GM21529 (cell line): Measurements from ENCODE around the gene PLLP.

Experiments
- ATAC-seq: cut with Tn5 transposase; IDR thresholded peaks from one replicate; pipeline ENCODE4 v1.9.1; 2021; ENCODE audit not compliant: unreplicated experiment

Gene PLLP

GRCh38 chr16:57284209-57284951 is at the start of gene PLLP:
Gene PLLP (minus strand): TSS chr16:57284672. CDS start chr16:57284540, 132 bp downstream.
- ATAC-seq, result no peak

- no peak for ATAC-seq
Measured at GRCh38 chr16:57333402-57333801, 48.9 kb upstream of the PLLP start.

DNA sequence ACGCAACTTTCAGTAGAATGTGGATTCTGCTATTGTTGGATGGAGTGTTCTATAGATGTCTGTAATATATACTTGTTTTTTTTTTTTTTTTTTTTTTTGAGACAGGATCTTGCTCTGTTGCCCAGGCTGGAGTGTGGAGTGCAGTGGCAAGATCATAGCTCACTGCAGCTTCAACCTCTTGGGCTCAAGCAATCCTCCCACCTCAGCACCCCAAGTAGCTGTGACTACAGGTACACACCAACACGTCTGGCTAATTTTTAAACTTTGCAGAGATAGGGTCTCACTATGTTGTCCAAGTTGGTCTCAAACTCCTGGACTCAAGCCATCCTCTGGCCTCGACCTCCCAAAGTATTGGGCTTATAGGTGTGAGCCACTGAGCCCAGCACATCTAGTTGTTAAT is 46.9 kb upstream of the PLLP start:
- no peak for ATAC-seq

- ATAC-seq, result no peak
Measured at GRCh38 chr16:57329718-57330327, 45.4 kb upstream of the PLLP start.

DNA sequence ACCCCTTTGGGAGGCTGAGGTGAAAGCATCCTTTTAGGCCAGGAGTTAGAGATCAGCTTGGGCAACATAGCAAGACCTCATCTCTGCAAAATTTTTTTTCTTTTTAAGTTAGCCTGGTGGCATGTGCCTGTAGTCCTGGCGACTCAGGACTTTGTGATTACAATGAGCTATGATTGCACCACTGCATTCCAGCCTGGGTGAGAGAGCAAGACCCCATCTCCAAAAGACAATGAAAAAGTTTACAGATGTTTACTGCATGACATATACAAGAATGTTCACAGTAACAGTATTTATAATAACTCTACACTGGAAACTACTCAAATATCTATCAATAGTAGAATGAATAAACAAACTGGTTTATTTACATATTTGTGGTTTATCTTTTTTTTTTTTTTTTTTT is 41.0 kb upstream of the PLLP start:
- ATAC-seq, result no peak

GRCh38 chr16:57324749-57325148 is 40.3 kb upstream of the PLLP start:
- no peak for ATAC-seq

DNA sequence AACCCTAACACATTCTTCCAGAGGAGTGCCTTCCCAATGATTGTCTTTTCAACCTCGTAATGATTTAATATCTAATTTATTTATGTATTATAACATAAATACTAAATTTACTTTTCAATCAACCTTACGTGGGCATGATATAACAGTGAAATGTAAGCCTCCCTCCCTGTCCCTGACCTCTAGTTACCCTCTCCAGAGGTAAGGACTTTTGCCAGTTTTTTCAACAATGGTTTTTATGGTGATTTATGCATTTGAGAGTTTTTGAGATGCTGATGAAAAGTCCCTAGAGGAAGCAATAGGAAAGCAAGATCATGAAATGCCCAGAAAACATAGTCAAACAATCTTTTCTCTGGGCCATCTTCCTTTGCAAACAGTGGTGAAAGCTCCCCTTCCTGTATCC is 35.2 kb upstream of the PLLP start:
- ATAC-seq, result no peak

DNA sequence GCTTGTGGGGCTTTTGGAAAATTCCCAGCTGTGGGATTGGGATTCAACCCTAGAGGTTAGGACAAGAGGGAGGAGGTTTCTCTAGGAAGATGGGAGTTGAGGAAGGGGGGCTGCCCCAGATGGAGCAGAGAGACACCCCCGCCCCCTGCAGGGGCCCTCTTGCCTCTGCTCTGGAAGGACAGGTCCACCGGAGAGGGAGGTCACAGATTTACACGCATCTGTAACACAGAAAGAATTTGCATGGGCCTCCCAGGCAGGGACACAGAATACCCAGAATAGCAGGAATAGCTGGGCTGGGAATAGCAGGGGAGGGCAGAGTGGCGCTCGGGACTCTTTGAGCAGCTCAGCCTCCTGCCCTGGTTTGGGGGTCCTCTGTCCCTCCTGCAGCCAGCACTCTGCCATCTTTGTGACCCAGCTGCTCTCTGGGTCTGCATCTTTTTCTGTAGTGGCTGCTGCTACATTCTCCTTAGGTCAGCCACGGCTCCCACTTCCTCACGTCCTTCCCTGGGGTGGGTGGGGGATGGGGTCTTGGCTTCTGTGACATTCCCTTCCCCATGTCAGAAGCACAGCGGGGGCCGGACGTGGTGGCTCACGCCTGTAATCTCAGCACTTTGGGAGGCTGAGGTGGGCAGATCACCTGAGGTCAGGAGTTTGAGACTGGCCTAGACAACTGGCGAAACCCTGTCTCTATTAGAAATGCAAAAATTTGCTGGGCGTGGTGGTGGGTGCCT is 33.9 kb upstream of the PLLP start:
- no peak for ATAC-seq

GRCh38 chr16:57316390-57317017 is 32.0 kb upstream of the PLLP start:
- no peak for ATAC-seq

GRCh38 chr16:57315416-57315815 is 30.9 kb upstream of the PLLP start:
- ATAC-seq, result no peak

GRCh38 chr16:57314161-57314785 is 29.8 kb upstream of the PLLP start:
- no peak for ATAC-seq

DNA sequence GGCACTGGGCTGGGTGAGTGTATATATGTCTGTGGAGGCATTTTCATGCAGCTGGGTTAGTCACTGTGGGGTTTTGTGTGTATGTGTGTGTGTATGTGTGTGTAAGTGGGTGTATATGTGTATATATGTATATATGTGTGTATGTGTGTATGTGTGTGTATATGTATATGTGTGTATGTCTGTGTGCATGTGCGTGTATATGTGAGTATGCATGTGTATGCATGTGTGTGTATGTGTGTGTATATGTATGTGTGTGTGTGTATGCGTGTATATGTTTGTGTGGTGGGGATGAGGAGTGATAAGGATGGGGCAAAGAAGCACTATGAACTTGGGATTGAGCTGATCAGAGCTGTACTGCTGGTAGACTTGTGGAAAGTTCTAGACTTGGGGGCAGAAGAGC is 29.0 kb upstream of the PLLP start:
- no peak for ATAC-seq

DNA sequence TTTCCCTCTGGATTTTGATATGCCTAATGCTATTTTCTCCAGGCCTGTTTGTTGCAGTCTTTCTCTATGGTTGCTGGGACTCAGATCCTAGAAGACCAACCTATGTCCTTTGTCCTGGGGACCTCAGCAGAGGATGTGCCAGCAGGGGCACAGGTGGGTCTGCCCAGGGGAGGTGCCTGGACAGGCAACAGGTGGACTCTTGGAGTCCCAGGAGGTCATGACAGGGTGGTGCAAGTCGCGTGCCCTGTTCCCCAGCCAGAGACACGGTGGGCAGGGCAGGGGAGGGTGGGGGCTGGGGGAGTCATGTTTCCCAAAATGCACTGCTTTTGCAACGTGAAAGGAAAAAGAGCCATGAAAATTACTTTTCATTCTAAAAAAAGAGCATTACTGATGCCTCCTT is 26.3 kb upstream of the PLLP start:
- ATAC-seq, result no peak

DNA sequence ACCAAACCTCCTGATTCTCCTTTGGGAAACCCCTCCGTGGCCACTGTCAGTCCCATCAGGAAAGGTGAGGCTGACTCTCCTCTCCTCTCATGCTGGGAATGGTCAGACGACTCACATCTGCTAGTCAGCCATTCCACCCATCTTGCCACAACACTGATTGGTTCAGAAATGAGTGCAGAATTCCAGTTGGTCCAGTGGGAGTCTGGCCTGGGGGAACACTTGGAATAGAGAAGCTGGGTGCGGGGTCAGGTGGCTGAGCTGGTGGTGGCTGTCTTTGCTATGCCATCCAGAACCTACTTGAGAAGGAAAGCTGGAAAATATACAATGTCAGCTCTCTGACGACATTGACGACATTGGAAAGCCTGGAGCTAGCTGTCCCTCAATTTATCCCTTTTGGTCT is 23.6 kb upstream of the PLLP start:
- ATAC-seq, result no peak

GRCh38 chr16:57307365-57307764 is 22.9 kb upstream of the PLLP start:
- ATAC-seq, result no peak

DNA sequence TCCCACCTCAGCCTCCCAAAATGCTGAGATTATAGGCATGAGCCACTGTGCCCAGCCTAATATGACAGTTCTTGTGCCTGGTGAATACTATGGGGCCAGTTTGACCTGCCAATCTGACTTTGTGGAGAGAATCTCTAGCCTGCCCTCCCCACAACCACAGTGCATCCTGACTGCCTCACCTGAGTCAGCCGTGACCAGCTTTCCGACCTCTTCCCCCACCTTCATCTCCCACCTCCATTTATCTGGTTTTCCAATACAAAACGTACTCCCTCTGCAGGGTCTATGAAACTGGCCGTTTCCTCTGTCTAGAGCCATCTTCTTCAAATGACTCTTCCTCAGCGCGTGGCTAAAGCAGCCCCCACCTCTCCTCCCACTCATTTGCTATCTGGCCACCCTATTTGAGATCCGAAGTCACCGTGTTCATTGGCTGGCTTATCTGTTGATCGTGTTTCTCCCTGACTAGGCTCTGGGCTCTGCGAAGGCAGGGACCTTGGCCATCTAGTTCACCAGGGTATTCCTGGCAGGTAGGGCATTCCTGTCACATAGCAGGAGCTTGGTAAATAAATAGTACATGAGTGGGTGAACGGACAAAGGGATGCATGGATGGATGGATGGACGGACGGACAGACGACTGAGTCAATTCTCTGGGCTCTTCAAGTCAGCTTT is 22.3 kb upstream of the PLLP start:
- no peak for ATAC-seq

DNA sequence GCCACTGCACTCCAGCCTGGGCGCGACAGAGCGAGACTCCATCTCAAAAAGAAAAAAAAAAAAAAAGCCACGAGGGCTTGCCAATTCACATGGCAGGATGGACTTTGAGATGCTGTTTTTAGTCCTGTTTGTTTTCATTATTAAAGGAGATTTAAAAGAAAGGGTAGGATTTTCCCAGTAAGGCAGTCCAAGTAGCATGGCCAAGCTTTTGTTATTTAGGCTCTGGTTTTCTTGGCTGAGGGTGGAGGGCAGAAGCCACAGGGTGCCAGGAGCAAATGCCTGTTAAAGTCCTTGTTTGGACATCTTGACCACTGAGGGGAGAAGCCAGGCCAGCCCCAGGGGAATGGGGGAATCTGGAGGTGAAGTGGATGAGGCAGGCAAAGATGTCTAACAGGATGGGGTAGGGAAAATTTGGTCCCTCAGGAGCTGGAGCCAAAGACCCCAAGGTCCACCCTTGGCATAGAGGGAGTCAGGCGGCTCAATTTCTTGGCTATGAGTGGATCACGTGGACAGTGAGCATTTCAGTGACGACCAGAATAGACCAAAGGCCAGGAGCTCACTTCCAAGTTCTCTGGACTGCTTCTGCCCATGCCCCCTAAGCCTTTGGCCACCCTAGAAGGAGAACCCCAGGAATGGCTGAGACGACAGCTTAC is 20.8 kb upstream of the PLLP start:
- ATAC-seq, result no peak

GRCh38 chr16:57304169-57305061 is 19.9 kb upstream of the PLLP start:
- no peak for ATAC-seq

DNA sequence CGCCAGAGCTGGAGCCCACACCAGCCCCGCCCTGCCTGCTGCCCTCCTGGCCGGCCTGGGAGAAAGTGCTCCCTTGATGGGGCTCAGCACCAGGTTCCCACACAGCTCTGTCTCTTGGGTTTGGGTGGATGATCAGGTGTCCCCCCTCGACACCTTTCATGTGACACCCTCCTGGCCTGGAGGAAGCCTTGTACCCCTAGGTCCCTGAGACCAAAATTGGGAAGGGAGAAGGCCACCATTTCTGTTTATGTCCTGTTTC is 19.4 kb upstream of the PLLP start:
- ATAC-seq, result no peak
